BLaER1 treated with 17β-estradiol and CSF1 and Interleukin-3, amounts not matched to agents 10 nM and 100 nM (cell line): ENCODE results near the gene ANAPC5.
"Not testable (repeated sequence)": the region's sequence is repeated elsewhere in the genome, so short reads cannot be mapped to it uniquely, and the experiment has no call there.

Source experiments
- H3K27ac ChIP-seq, 11 experiments: shearing (Covaris generic); formaldehyde crosslinking; 2 replicates each; pipeline ENCODE4 v1.8.1; 2022
- H3K27me3 ChIP-seq, 11 experiments: shearing (Covaris generic); formaldehyde crosslinking; 2 replicates each; pipeline ENCODE4 v1.8.1; 2022
- H3K36me3 ChIP-seq, 11 experiments: shearing (Covaris generic); formaldehyde crosslinking; 2 replicates each; pipeline ENCODE4 v1.8.1; 2022
- H3K4me1 ChIP-seq, 10 experiments: shearing (Covaris generic); formaldehyde crosslinking; 2 replicates each; pipeline ENCODE4 v1.8.1; 2022
- H3K4me2 ChIP-seq, 11 experiments: shearing (Covaris generic); formaldehyde crosslinking; 2 replicates each; pipeline ENCODE4 v1.8.1; 2022
- H3K4me3 ChIP-seq, 10 experiments: shearing (Covaris generic); formaldehyde crosslinking; 2 replicates each; pipeline ENCODE4 v1.8.1; 2022
- H3K9ac ChIP-seq, 11 experiments: shearing (Covaris generic); formaldehyde crosslinking; 2 replicates each; pipeline ENCODE4 v1.8.1; 2022
- H3K9me3 ChIP-seq, 11 experiments: shearing (Covaris generic); formaldehyde crosslinking; replicated peaks in 1 of 11; 2 replicates each; pipeline ENCODE4 v1.8.1; 2022
- H4K20me1 ChIP-seq, 11 experiments: shearing (Covaris generic); formaldehyde crosslinking; 2 replicates each; pipeline ENCODE4 v1.8.1; 2022
- Cebpa-rat ChIP-seq, 11 experiments: shearing (Covaris generic); IDR thresholded peaks; 2 replicates each; pipeline ENCODE4 v1.8.1; 2022

ANAPC5 gene

GRCh38 chr12:121330195-121330594, 22.0 kb downstream of the ANAPC5 start:
- Histone ChIP-seq H3K36me3 (peaks cover 96 to 99% (median 98%) of the 10 kb centered on the region in 11 experiments), H3K9ac (no peak overlapping the region), H3K4me1 (peaks cover 7 to 20% (median 17%) of the 10 kb centered on the region in 10 experiments; a peak in 19 of 20 replicates), H3K4me2 (no peak overlapping the region), H3K4me3 (no peak overlapping the region), H4K20me1 (peaks cover 0 to 23% (median 9%) of the 10 kb centered on the region in 11 experiments; a peak in 8 of 22 replicates), H3K27me3 (no peaks in the 10 kb centered on the region), H3K27ac (no peak overlapping the region), H3K9me3 (no peaks in the 10 kb centered on the region)
- no peak for TF ChIP-seq Cebpa-rat (IDR thresholded peaks at IDR 0.05)

GRCh38 chr12:121328620-121329019, 23.6 kb downstream of the ANAPC5 start:
- H3K9ac ChIP-seq = no peak overlapping the region
- peaks cover 0 to 23% (median 4%) of the 10 kb centered on the region in 11 experiments; a peak in 7 of 22 replicates for H4K20me1 ChIP-seq
- peaks cover 7 to 20% (median 17%) of the 10 kb centered on the region in 10 experiments; a peak in 19 of 20 replicates for H3K4me1 ChIP-seq
- H3K27ac ChIP-seq = no peak overlapping the region
- no peak for TF ChIP-seq Cebpa-rat (IDR thresholded peaks at IDR 0.05)
- peaks cover 99 to 100% (median 100%) of the 10 kb centered on the region in 11 experiments for H3K36me3 ChIP-seq
- no peak overlapping the region for H3K4me2 ChIP-seq
- no peaks in the 10 kb centered on the region for H3K27me3 ChIP-seq
- no peaks in the 10 kb centered on the region for H3K9me3 ChIP-seq
- no peak overlapping the region for H3K4me3 ChIP-seq

GRCh38 chr12:121326996-121327674, 25.1 kb downstream of the ANAPC5 start:
- H3K4me3 ChIP-seq = no peak overlapping the region
- H4K20me1 ChIP-seq = peaks cover 0 to 23% (median 4%) of the 10 kb centered on the region in 11 experiments; a peak in 7 of 22 replicates
- H3K27me3 ChIP-seq = no peaks in the 10 kb centered on the region
- H3K9ac ChIP-seq = peak overlapping the region in 3 of 11 experiments; percentile 6 to 32 (median 16); a peak in 1 of 22 replicates
- no peak for TF ChIP-seq Cebpa-rat (IDR thresholded peaks at IDR 0.05)
- peaks cover 7 to 20% (median 17%) of the 10 kb centered on the region in 10 experiments; a peak in 19 of 20 replicates for H3K4me1 ChIP-seq
- no peaks in the 10 kb centered on the region for H3K9me3 ChIP-seq
- peak overlapping the region in 6 of 11 experiments; percentile 4 to 47 (median 32); a peak in 8 of 22 replicates for H3K27ac ChIP-seq
- peak overlapping the region in 5 of 11 experiments; percentile 27 to 57 (median 43); a peak in 7 of 22 replicates for H3K4me2 ChIP-seq
- peaks cover 99 to 100% (median 100%) of the 10 kb centered on the region in 11 experiments for H3K36me3 ChIP-seq

GRCh38 chr12:121325922-121326396, 26.3 kb downstream of the ANAPC5 start:
- H3K9me3 ChIP-seq = no peaks in the 10 kb centered on the region
- H3K9ac ChIP-seq = peak overlapping the region in 2 of 11 experiments; percentile 1 to 19; a peak in 3 of 22 replicates
- H3K36me3 ChIP-seq = peaks cover 95 to 100% (median 100%) of the 10 kb centered on the region in 11 experiments
- H4K20me1 ChIP-seq = peaks cover 0 to 11% (median 4%) of the 10 kb centered on the region in 11 experiments; a peak in 6 of 22 replicates
- peak overlapping the region in 9 of 11 experiments; percentile 27 to 57 (median 43); a peak in 16 of 22 replicates for H3K4me2 ChIP-seq
- peak in 2 of 11 experiments; percentile 17 to 56; a peak in 2 of 22 replicates for TF ChIP-seq Cebpa-rat (IDR thresholded peaks at IDR 0.05)
- H3K4me3 ChIP-seq = no peak overlapping the region
- peaks cover 7 to 20% (median 17%) of the 10 kb centered on the region in 10 experiments; a peak in 19 of 20 replicates for H3K4me1 ChIP-seq
- no peaks in the 10 kb centered on the region for H3K27me3 ChIP-seq
- peak overlapping the region in 6 of 11 experiments; percentile 10 to 49 (median 34); a peak in 8 of 22 replicates for H3K27ac ChIP-seq

- H3K4me1 ChIP-seq = peaks cover 7 to 20% (median 17%) of the 10 kb centered on the region in 10 experiments; a peak in 19 of 20 replicates
- no peak overlapping the region for H3K4me2 ChIP-seq
- H3K27ac ChIP-seq = no peak overlapping the region
- peaks cover 91 to 100% (median 99%) of the 10 kb centered on the region in 11 experiments for H3K36me3 ChIP-seq
- no peaks in the 10 kb centered on the region for H3K9me3 ChIP-seq
- no peak for TF ChIP-seq Cebpa-rat (IDR thresholded peaks at IDR 0.05)
- no peaks in the 10 kb centered on the region for H3K27me3 ChIP-seq
- H4K20me1 ChIP-seq = peaks cover 0 to 11% (median 5%) of the 10 kb centered on the region in 11 experiments; a peak in 6 of 22 replicates
- no peak overlapping the region for H3K4me3 ChIP-seq
- H3K9ac ChIP-seq = no peak overlapping the region
Observed at GRCh38 chr12:121323908-121324307, 28.3 kb downstream of the ANAPC5 start.

GRCh38 chr12:121318121-121318520, 34.1 kb downstream of the ANAPC5 start:
- no peak overlapping the region for H3K4me3 ChIP-seq
- no peak overlapping the region for H3K9ac ChIP-seq
- H4K20me1 ChIP-seq = peaks cover 0 to 17% (median 8%) of the 10 kb centered on the region in 11 experiments; a peak in 9 of 22 replicates
- H3K36me3 ChIP-seq = peaks cover 57 to 100% (median 89%) of the 10 kb centered on the region in 11 experiments
- peaks cover 0 to 29% (median 16%) of the 10 kb centered on the region in 10 experiments; a peak in 13 of 20 replicates for H3K4me1 ChIP-seq
- H3K9me3 ChIP-seq = no peaks in the 10 kb centered on the region
- no peak overlapping the region for H3K4me2 ChIP-seq
- H3K27ac ChIP-seq = no peak overlapping the region
- no peaks in the 10 kb centered on the region for H3K27me3 ChIP-seq
- no peak for TF ChIP-seq Cebpa-rat (IDR thresholded peaks at IDR 0.05)

GRCh38 chr12:121314431-121314830, 37.8 kb downstream of the ANAPC5 start:
- Histone ChIP-seq H3K4me1 (peaks cover 6 to 29% (median 20%) of the 10 kb centered on the region in 10 experiments; a peak in 16 of 20 replicates), H3K9ac (no peak overlapping the region), H3K36me3 (peaks cover 53 to 100% (median 89%) of the 10 kb centered on the region in 11 experiments), H3K27ac (peak overlapping the region in 2 of 11 experiments; percentile 22; a peak in 1 of 22 replicates), H3K27me3 (no peaks in the 10 kb centered on the region), H3K9me3 (no peaks in the 10 kb centered on the region), H4K20me1 (peaks cover 0 to 34% (median 11%) of the 10 kb centered on the region in 11 experiments; a peak in 11 of 22 replicates), H3K4me3 (no peak overlapping the region), H3K4me2 (peak overlapping the region in 6 of 11 experiments; percentile 14 to 61 (median 44); a peak in 10 of 22 replicates)
- TF ChIP-seq Cebpa-rat (IDR thresholded peaks at IDR 0.05) = no peak

GRCh38 chr12:121310231-121310630, 42.0 kb downstream of the ANAPC5 start:
- H3K27me3 ChIP-seq, H3K4me3 ChIP-seq, H3K27ac ChIP-seq, H3K9ac ChIP-seq, H3K4me2 ChIP-seq, H3K9me3 ChIP-seq: not testable (repeated sequence)
- Histone ChIP-seq H3K4me1 (peaks cover 6 to 33% (median 21%) of the 10 kb centered on the region in 10 experiments; a peak in 16 of 20 replicates), H4K20me1 (peaks cover 0 to 34% (median 11%) of the 10 kb centered on the region in 11 experiments; a peak in 11 of 22 replicates), H3K36me3 (peaks cover 44 to 90% (median 83%) of the 10 kb centered on the region in 11 experiments)

- H3K4me2 ChIP-seq, H3K27ac ChIP-seq, H3K9ac ChIP-seq, H3K9me3 ChIP-seq, H3K4me3 ChIP-seq, H3K27me3 ChIP-seq: not testable (repeated sequence)
- Histone ChIP-seq H4K20me1 (peaks cover 0 to 14% (median 0%) of the 10 kb centered on the region in 11 experiments; a peak in 5 of 22 replicates), H3K4me1 (peaks cover 0 to 19% (median 10%) of the 10 kb centered on the region in 10 experiments; a peak in 13 of 20 replicates), H3K36me3 (peaks cover 37 to 62% (median 58%) of the 10 kb centered on the region in 11 experiments)
Observed at GRCh38 chr12:121307397-121307796, 44.8 kb downstream of the ANAPC5 start.
